Activated B cell treated with CpG ODN at 0.5 μM for 24 hours (primary cell): Measurements from ENCODE around the gene S100A8. TPM values are rescaled to one million over a fixed set of nuclear protein-coding genes. Genes with fewer than 3 reads are reported as not detected.

Experiments
- ATAC-seq: fragments of 200-7000 bp; cut with Tn5 transposase; one replicate; pipeline ENCODE4 v1.10.0; 2021; ENCODE audit warnings: low read depth, mild to moderate bottlenecking, moderate library complexity
- CTCF ChIA-PET: fragments of 350-600 bp; sonication (Branson Sonifier 250); formaldehyde crosslinking; loops from one replicate; lab custom pipeline; 2021; ENCODE audit warnings: antibody characterized with exemption; lab: Charles Lee
- POLR2A ChIA-PET: fragments of 350-600 bp; sonication (Branson Sonifier 250); formaldehyde crosslinking; loops from one replicate; lab custom pipeline; 2021; ENCODE audit warnings: antibody characterized with exemption; lab: Charles Lee
- DNase-seq: peaks from one replicate; pipeline ENCODE4 v3.0.0; 2022
- H3K27ac Mint-ChIP-seq: one replicate; pipeline ENCODE4 v1.8.0; 2020; ENCODE audit warnings: mixed read lengths
- H3K27me3 Mint-ChIP-seq: one replicate; pipeline ENCODE4 v1.8.0; 2021; ENCODE audit warnings: mixed read lengths
- H3K36me3 Mint-ChIP-seq: one replicate; pipeline ENCODE4 v1.8.0; 2021; ENCODE audit warnings: low read depth, mixed read lengths
- H3K4me1 Mint-ChIP-seq: one replicate; pipeline ENCODE4 v1.8.0; 2021; ENCODE audit warnings: mixed read lengths
- H3K4me3 Mint-ChIP-seq: one replicate; pipeline ENCODE4 v1.8.0; 2020; ENCODE audit warnings: mild to moderate bottlenecking, mixed read lengths
- H3K9me3 Mint-ChIP-seq: one replicate; pipeline ENCODE4 v1.8.0; 2020; ENCODE audit warnings: mixed read lengths
- CTCF ChIP-seq: fragments of 200-600 bp; IDR thresholded peaks from one replicate; pipeline ENCODE4 v1.8.0; 2022; ENCODE audit warnings: antibody characterized with exemption, mild to moderate bottlenecking
- intact Hi-C: fragments of 100-400 bp; cut with micrococcal nuclease; formaldehyde crosslinking; loops from one replicate; pipeline ENCODE4 v1.15.1; 2024
- total RNA-seq: library from RNA; stranded (reverse); gene quantifications from 2 replicates; pipeline ENCODE4 v1.2.3, GENCODE V29; 2022

Gene S100A8
- 0.93 TPM in 1 of 2 replicates, not detected in the other for total RNA-seq

GRCh38 chr1:153390938-153391710 lies at the start of gene S100A8:
S100A8 (minus strand) TSS chr1:153391073; CDS start chr1:153390535, 538 bp downstream.
- intact Hi-C loops = no loop called here
- Mint-ChIP-seq H3K27me3 (peaks cover 19% of the 10 kb centered on the region), H3K9me3 (no peaks in the 10 kb centered on the region), H3K36me3 (no peaks in the 10 kb centered on the region), H3K27ac (no peak within 1 kb of the TSS), H3K4me1 (no peaks in the 10 kb centered on the region), H3K4me3 (no peak within 1 kb of the TSS)
- no peak for ATAC-seq
- no peak for TF ChIP-seq CTCF
- no peak for DNase-seq
- CTCF ChIA-PET = no interaction called here
- POLR2A ChIA-PET = no interaction called here

- H3K27me3 Mint-ChIP-seq = peaks cover 16% of the 10 kb centered on the region
- DNase-seq (no peak), ATAC-seq (no peak)
- CTCF ChIA-PET = no interaction called here
- no peak for TF ChIP-seq CTCF
- H3K9me3 Mint-ChIP-seq = no peaks in the 10 kb centered on the region
- no peaks in the 10 kb centered on the region for H3K4me1 Mint-ChIP-seq
- intact Hi-C loops = no loop called here
- POLR2A ChIA-PET = no interaction called here
- H3K4me3 Mint-ChIP-seq = no peak overlapping the region
- H3K27ac Mint-ChIP-seq = no peak overlapping the region
- H3K36me3 Mint-ChIP-seq = no peaks in the 10 kb centered on the region
Observed at GRCh38 chr1:153439273-153439672, 48.4 kb upstream of the S100A8 start.

GRCh38 chr1:153438599-153438998 lies 47.7 kb upstream of the S100A8 start:
- Mint-ChIP-seq H3K4me1 (no peaks in the 10 kb centered on the region), H3K36me3 (no peaks in the 10 kb centered on the region), H3K9me3 (no peaks in the 10 kb centered on the region), H3K4me3 (no peak overlapping the region), H3K27ac (no peak overlapping the region), H3K27me3 (peaks cover 22% of the 10 kb centered on the region)
- ATAC-seq = no peak
- ChIA-PET POLR2A (no interaction called here), CTCF (no interaction called here)
- TF ChIP-seq CTCF = no peak
- DNase-seq = no peak
- intact Hi-C loops = no loop called here

GRCh38 chr1:153437236-153437635 lies 46.4 kb upstream of the S100A8 start:
- CTCF ChIA-PET = no interaction called here

More at GRCh38 chr1:153437236-153437635, 46.4 kb upstream of the S100A8 start:
- intact Hi-C loops = no loop called here
- POLR2A ChIA-PET = no interaction called here
- Mint-ChIP-seq H3K27ac (no peak overlapping the region), H3K36me3 (no peaks in the 10 kb centered on the region), H3K9me3 (no peaks in the 10 kb centered on the region), H3K4me3 (no peak overlapping the region), H3K4me1 (no peaks in the 10 kb centered on the region), H3K27me3 (peaks cover 26% of the 10 kb centered on the region)
- no peak for TF ChIP-seq CTCF
- no peak for ATAC-seq
- no peak for DNase-seq
